Stimulated activated CD8-positive, alpha-beta memory T cell treated with anti-CD3 and anti-CD28 coated beads, Interleukin-12 subunit alpha, Interleukin-12 subunit beta, amount 100 ng/mL, for 4 hours (primary cell): ENCODE results near the gene SRP9.
"Not testable (repeated sequence)": the region's sequence is repeated elsewhere in the genome, so short reads cannot be mapped to it uniquely, and the experiment has no call there.

Experiments
- DNase-seq: peaks from one replicate; pipeline ENCODE4 v3.0.0-alpha.2; 2020; ENCODE audit warnings: low read depth

Gene SRP9

GRCh38 chr1:225755671-225756319 lies 21.8 kb upstream of the SRP9 start:
- no peak for DNase-seq

GRCh38 chr1:225757927-225758656 lies 19.5 kb upstream of the SRP9 start:
- DNase-seq, result no peak

DNA sequence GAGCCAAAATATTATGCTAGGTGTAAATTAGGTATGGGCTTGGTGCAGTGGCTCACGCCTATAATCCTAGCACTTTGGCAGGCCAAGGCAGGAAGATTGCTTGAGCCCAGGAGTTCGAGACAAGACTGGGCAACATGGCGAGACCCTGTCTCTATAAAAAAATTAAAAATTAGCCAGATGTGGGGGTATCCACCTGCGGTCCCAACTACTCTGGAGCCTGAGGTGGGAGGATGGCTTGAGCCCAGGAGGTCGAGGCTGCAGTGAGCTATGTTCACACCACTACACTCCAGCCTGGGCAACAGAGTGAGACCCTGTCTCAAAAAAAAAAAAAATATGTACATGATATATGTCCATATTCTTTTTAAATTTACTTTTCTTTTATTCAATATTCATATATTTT lies 17.7 kb upstream of the SRP9 start:
- DNase-seq, result not testable (repeated sequence)

DNA sequence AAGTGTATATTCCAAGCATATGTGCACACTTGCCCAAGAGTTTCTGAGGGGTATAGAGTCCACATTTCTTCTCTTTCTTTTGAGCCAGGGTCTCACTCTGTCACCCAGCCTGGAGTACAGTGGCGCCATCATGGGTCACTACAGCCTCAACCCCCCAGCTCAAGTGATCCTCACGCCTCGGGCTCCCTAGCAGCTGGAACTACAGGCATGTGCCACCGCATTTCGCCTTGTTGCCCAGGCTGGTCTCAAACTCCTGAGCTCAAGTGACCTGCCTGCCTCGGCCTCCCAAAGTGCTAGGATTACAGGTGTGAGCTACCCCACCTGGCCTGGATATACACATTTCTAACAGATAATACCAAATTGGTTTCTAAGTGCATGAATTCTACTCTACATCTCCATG lies 17.1 kb upstream of the SRP9 start:
- no peak for DNase-seq

DNA sequence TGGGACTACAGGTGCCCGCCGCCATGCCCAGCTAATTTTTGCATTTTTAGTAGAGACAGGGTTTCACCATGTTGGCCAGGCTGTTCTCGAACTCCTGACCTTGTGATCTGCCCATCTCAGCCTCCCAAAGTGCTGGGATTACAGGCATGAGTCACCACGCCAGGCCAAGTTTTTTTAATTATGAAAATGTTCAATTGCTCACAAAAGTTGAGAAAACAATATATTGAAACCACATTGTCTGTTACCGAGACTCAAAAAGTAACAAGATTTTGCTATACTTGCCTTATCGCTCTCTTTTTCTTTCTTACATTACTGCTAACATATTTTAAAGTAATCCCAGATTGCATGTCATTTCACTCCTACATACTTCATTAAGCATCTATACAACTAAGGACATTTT lies 16.2 kb upstream of the SRP9 start:
- DNase-seq, result not testable (repeated sequence)

GRCh38 chr1:225762002-225762441 lies 15.6 kb upstream of the SRP9 start:
- no peak for DNase-seq

GRCh38 chr1:225762444-225762843 lies 15.2 kb upstream of the SRP9 start:
- no peak for DNase-seq

- no peak for DNase-seq
Observed at GRCh38 chr1:225763716-225764548, 13.7 kb upstream of the SRP9 start.

DNA sequence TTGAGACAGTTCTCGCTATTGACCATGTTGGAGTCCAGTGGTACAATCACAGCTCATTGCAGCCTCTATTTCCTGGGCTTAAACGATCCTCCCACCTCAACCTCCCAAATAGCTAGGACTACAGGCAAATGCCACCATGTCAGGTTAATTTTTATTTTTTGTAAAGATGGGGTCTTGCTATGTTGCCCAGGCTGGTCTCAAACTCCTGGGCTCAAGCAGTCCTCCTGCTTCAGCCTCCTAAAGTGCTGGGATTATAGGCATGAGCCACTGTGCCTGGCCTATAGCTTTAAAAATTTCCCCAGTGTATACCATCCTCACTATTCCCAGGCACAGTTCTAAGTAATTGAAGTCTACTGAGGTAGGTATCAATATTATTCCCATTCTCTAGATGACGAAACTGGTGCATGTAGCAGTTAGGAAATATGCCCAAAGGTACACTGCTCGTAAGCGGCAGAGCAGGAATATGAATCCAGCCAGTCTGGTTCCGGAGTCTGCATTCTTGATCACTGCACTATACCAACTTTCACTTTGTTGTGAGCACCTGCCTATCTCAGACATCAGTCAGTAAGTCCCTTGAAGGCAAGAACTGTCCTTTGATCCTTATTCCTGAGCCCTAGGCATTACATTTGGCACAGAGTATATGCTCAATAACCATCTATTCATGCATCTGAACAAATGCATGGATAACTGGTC lies 11.5 kb upstream of the SRP9 start:
- no peak for DNase-seq

DNA sequence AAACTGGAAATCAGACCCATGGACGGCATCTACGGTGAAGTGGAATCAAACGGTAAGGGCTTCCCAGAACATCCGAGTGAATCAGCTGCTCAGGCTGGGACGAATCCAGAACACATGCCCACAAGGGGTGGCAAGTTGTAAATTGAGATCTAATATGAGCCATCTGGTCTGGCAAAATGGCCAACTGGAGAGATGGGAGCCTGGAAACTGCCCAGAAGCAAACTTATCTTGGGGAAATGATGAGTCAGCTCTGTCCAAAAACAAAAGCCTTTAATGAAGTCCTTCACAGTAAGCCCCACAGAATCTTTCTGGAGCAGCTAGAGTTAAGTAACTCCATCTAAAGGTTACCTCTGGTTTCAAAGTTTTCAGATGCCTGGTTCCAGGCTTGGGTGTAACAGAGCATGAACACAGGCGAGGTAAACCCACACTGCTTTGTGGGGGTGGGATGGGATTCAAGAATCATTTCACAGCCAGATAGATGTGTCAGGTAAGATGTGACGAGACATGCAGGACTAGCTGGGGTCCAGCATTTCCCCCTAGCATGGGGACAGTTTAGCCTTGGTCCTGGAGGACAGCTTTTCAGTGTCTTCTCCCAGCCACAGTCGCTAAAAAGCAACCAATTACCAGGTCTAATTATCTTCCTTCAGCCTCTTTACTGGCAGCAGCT lies 10.5 kb upstream of the SRP9 start:
- no peak for DNase-seq

- no peak for DNase-seq
Observed at GRCh38 chr1:225767634-225768540, 9.7 kb upstream of the SRP9 start.

DNA sequence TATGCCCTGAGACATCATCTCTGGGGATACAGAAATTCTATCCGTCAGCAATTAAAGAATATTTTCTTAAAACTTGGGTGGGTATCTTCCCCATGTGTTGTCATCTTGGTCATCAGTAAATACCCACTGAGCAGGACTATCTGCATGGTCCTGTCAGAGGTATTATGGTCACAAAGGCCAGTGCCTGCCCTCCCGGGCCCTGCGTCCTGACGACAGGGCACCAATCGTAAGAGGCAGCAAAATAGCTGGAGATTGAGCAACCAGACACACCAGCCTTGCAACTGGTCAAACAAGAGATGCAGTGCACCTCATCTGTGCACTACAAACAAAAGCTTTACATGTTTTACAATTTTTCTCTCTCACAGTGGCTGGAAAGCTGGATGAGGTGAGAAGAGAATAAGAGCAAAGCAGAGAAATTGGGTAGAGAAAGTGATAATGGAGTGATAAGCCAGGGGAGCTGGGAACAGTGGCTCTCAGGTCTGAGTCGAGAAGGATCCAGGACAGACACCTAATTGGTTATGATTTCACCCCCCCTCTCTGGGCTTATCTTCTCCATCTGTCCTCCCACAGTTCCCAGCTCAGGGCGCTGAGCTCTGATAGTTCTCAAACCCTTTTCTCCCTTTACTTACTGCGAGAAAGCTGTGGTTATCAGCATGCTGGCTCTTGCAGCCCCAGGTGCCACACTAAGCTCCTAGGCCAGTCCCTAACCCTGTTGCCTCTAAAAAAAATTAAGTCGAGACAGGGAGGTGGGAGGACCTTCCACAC lies 8.8 kb upstream of the SRP9 start:
- no peak for DNase-seq

DNA sequence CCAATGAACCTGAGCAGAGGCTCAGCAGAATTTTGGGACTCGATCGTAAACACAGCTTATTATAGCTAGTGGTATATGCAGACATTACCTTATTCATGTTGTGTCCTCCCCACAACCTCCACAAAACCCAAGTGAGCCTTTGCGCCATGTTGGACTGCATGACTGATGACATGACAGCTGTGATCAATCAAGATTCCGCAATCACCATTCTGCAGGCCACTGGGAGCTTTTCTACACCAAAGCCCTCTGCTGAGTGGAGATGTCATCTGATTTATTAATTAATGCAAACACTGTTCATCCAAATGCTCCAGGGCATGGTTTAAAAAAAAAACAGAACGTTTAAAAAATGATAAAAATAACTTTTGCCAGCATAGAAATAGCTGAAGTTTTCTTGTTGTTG lies 7.9 kb upstream of the SRP9 start:
- DNase-seq, result no peak

DNA sequence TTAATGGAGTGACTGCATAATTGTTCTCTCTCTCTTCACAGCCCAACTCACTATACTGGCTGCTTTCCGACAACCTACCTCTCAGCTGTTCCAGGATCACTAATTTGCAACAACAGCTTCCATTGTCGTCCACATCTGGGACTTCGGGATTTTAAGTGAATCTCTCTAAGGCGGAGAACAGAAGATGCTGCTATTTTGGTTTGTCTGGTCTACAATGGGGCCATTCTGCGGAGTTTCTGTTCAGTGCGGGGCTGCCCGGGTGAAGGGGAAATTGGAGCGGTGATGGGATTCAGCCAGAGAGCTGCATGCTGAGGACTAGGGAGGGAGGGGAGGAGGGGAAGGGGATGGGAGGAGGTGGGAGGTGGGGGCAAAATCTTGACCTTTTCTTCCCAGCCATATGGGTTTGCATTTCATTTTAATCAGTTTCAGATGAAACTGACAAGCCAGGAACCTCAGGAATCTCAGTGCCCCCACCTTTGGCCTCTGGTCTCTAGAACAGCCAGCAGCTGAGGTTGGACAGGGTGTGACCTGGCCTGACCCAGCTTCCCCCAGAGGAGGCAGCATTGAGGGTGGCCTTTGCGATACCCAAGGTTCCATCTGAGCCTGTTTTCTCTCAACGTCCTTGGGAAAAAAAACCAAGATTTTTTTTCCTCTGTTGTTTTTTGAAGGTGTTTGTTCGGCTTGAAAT lies 6.9 kb upstream of the SRP9 start:
- no peak for DNase-seq

GRCh38 chr1:225771661-225772322 lies 5.8 kb upstream of the SRP9 start:
- DNase-seq, result no peak

DNA sequence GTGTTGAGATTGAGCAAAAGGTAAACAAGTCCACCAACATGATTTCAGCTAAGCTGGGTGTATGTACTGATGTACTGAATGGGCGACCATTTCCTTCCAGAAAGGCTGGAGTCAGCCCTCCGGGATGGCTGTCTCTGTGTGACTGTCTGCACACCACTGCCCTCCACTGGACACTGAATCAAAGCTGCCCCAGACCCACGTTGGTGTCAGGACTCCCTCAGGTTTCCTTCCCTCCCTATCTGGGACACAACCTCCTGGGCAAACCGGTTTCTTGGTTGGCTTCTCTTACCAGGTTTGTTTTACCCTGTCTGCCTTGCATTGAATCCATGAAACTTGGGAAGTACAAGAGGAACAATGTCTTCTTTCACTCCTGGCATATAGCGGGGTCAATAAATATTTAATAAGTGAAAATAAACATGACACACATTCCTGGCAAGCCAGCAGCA lies 5.3 kb upstream of the SRP9 start:
- no peak for DNase-seq

- DNase-seq, result no peak
Observed at GRCh38 chr1:225772848-225773247, 4.8 kb upstream of the SRP9 start.

DNA sequence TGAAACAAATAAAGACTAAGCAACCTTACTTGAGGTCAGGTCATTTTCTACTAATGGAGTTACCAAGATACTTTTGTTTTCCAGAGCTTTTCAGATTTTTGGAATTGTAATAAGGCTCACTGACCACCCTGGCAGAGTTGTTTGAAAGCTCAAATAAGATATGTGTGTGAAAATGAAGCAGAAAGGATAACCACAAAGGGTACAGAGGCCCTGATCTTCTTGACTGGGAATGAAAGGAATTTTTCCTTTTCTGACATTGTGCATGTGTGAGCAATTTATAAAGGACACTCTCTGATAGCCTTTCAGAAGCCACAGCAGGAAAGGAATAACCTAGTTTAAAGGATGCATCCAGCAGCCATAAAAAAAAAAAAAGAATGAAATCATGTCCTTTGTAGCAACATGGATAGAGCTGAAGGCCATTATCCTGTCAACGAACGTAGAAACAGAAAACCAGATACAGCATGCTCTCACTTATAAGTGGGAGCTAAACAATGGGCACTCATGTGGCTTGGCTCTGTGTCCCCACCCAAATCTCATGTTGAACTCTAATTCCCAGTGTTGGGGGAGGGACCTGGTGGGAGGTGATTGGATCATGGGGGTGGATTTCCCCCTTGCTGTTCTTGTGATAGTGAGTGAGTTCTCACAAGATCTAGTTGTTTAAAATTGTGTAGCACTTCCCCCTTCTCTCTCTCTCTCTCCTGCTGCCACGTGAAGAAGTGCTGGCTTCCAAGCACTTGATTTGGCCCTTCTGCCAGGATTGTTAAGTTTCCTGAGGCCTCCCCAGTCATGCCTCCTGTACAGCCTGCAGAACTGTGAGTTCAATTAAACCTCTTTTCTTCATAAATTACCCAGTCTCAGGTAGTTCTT lies 3.1 kb upstream of the SRP9 start:
- DNase-seq, result no peak
